Colon (tissue), 2 donors: ENCODE measurements around the gene CCDC85C.

Experiments used
- FAIRE-seq: peaks from 2 replicates; lab custom pipeline; 2012; peaks lifted over from hg19 to GRCh38; lab: Jason Lieb, UNC
- donor health status: control.
- donor health status: control.

CCDC85C gene

DNA sequence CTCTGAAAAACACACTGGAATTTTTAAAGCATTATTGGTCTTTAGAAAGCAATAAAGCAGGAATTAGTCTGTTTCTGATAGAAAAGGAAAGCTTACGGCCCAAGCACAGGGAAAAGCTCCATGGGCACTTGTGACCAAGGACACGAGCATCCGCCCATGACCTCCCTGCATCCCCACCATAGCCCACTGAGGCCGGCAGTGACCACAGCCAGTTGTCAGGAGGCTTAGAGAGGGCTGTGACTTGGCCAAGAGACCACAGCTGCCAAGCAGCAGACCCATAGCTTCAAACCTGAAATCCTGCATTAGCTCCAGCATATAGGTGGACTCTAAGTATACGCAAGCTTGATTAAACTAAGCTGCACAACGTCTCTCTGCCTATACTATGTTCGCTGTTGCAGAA lies 132.3 kb downstream of the CCDC85C start:
- FAIRE-seq = no peak

DNA sequence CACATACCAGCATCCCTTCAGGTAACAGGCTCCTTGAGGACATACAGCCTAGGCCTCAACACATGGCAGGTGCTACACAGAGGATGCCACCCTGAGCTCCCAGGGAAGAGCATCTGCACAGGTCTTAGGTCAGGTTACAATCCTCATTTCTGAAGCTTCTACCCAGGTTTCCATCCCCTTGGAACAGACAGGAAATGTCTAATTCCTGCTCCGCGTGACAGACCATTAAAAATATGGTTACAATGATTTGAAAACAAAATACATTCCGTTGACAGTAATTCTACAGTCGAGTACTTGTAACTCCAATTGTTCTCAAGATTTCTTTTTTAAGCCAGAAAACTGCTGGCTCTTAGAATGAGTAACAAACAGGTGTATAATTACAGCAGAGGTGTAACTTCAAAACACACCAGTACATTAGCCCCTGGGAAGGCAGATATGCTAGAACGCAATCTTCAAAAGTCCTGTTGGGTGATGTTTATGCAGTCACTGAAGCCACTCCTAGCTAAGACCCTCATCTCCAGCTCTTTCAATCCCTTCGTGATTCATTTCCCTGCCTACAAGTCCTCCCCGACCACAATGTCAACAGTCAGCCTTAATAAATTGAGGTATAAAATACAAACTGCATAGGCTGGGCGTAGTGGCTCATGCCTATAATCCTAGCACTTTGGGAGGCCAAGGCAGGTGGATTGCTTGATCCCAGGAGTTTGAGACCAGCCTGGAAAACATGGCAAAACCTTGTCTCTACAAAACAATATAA lies 135.0 kb downstream of the CCDC85C start:
- FAIRE-seq = no peak

DNA sequence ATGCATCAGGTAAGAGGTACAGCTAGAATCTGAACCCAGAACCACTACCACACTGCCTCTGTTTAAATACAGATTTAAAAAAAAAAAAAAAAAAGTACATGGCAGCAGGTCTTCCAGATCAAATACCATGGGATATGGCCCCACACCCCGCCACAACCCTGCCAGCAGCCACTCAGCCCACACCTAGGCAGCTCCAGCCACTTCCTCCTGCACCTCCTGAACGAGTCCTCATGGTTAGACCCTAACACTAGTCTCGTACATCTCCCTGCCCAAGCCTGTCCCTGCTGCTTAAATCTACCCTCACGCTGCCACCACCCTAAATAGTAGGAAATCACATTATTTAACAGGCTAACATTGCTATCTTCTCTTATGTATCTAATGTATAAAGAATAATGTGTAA lies 135.9 kb downstream of the CCDC85C start:
- no peak for FAIRE-seq

- no peak for FAIRE-seq
These were observed 136.5 kb downstream of the CCDC85C start for GRCh38 chr14:99467336-99468078.

- no peak for FAIRE-seq
These were observed 137.2 kb downstream of the CCDC85C start for GRCh38 chr14:99466758-99467157.

- FAIRE-seq = no peak
These were observed 138.7 kb downstream of the CCDC85C start for GRCh38 chr14:99465288-99465687.

DNA sequence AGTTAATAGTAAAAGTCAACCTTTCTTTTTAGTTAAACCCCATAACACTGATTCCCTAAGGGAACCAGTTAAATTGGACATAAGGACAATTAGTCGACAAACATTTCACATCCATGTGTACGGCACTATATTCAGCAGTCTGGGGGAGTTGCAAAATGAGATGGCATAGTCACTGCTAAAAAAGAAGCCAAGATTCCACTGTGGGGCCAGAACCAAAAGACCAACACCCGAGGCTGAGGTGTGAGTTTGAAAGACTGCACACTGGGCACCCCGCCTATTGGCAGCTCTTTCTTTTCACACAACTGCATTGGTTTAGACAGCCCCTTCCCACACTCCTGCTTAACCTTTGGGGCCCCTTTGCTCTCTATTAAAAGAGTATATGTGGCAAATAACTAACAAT lies 140.0 kb downstream of the CCDC85C start:
- FAIRE-seq = no peak

DNA sequence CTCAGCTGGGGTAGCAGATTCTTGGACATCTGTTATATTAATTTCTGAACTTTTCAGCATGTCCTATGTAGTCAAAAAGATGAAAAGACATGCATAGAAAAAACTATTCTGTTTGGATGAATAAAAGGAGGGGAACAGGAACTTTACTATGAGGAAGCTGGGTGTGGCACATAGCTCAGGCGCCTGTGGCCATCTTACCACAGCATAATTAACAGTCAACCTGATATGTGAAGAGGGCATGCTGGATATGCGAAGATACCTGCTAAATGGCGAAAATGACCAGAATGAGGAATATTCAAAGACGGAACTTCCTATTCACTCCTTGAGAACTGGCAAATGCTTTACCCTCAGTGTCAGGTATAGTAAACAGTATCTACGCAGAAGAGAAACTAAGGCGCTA lies 141.8 kb downstream of the CCDC85C start:
- FAIRE-seq = no peak

GRCh38 chr14:99461411-99462085 lies 142.5 kb downstream of the CCDC85C start:
- no peak for FAIRE-seq

DNA sequence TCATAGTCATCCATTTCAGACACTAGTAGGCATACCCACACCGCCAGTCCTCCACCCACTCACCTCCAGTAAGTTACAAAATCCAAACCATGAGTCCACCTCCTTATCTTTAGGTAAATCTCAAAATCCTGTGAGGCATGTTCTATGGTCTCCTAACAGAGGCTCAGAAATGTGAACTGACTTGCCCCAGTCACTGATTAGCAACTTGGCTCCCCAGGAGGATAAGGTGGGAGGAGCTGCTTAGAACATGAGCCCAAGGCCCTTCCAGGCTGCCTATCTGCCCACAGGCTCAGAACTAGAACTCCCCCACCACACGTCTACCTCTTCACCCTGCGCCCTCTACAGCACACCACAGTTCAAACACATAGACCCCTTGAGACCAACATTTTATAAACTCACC lies 143.2 kb downstream of the CCDC85C start:
- no peak for FAIRE-seq

- FAIRE-seq = no peak
These were observed 144.4 kb downstream of the CCDC85C start for GRCh38 chr14:99459481-99460100.

DNA sequence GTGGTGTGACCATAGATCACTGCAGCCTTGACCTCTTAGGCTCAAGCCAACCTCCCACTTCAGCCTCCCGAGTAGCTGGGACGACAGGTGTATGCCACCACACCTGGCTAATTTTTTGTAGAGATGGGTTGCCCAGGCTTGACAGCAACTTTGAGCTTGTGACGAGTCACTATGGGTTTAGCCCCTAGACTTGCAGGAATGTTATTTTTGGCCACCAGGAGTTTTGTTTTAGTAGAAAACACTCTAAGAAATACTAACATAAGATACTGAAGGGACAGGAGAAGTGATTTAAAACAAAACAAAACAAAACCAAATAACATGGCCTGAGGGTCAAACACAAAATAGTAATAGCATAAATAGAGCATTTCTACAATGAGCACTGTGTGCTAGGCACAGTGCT lies 149.8 kb downstream of the CCDC85C start:
- no peak for FAIRE-seq

DNA sequence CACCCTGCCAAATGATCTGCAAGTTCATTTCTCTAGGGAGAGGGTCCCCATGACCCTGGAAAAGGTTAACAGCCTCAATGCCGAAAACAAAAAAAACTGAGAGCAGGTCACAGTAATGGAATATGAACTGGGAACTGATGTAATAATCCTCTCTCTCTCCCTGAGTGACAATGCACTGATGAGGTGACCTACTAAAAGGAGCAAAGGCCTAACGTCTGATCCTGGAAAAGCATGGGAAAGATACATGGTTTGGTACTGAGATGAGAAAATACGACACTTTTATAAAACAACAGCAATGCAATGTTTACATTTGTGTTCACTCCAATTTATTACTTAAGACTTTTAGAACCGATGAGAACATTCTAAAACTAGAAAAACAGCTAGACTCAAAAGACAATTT lies 151.0 kb downstream of the CCDC85C start:
- no peak for FAIRE-seq

DNA sequence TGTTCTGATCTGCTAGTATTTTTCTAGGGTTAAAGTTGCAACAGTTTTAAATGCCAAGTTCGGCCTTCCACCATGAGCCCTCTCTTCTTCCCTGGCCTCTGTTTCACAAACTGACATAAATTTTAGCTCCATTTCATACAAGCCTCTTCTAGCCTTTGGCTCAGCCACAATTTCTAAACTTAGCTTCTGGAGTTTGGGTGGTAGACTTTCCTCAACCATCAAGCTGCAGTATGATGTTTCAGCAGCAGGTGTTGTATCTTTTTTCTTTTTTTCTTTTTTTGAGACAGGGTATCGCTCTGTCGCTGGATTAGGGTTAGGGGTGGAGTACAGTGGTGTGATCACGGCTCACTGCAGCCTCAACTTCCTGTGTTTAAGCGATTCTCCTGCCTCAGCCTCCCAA lies 152.8 kb downstream of the CCDC85C start:
- FAIRE-seq = no peak

DNA sequence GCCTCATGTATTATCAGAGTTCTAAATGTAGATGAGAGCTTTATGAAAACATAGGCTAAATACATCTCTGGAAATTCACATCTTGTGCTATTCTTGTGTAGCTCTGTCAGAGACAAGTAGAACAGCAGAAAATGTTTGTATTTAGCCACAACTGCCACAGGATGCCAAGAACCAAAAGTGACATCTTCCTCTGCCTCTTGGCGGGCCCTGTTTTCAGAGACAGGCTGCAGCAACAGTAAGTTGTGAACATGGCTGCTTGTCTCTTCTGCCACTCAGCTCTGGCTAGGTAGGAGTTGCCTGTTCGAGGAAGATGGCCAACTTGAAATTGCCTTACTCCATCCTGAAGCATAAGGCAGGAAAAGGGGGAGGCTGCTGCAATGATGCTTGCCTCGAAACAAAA lies 153.7 kb downstream of the CCDC85C start:
- FAIRE-seq = no peak
